HepG2 (cell line): Measurements from ENCODE around the gene PCYT2. TPM values are rescaled to one million over a fixed set of nuclear protein-coding genes. Genes with fewer than 3 reads are reported as not detected.
A peak's percentile ranks its signal among the peaks of the same experiment; 100 is the strongest.

ENCODE experiments used
- BRCA1 ChIP-seq: sonication (generic); formaldehyde crosslinking; IDR thresholded peaks from 2 replicates; pipeline ENCODE4 v1.4.0; 2020; ENCODE audit warnings: missing genetic modification reagents
- DMAP1 ChIP-seq: IDR thresholded peaks from 2 replicates; pipeline ENCODE4 v1.6.1; 2016
- EEA1 ChIP-seq: sonication (generic); formaldehyde crosslinking; IDR thresholded peaks from 2 replicates; pipeline ENCODE4 v1.5.1; 2020; ENCODE audit warnings: mild to moderate bottlenecking, missing genetic modification reagents, borderline replicate concordance
- KLF6 ChIP-seq: IDR thresholded peaks from 2 replicates; pipeline ENCODE4 v1.8.0; 2016; ENCODE audit warnings: missing biosample characterization, missing genetic modification reagents
- MAFF ChIP-seq: IDR thresholded peaks from 2 replicates; pipeline ENCODE4 v1.6.1; 2011; ENCODE audit warnings: low read depth, low read length, improper control_type of control experiment
- NFATC3 ChIP-seq: sonication (generic); formaldehyde crosslinking; IDR thresholded peaks from 2 replicates; pipeline ENCODE4 v1.5.1; 2020; ENCODE audit warnings: mild to moderate bottlenecking, missing genetic modification reagents
- PAX8 ChIP-seq: sonication (generic); formaldehyde crosslinking; IDR thresholded peaks from 2 replicates; pipeline ENCODE4 v1.8.0; 2022; ENCODE audit warnings: mild to moderate bottlenecking, missing genetic modification reagents, borderline replicate concordance
- POLR2A ChIP-seq, 2 experiments: IDR thresholded peaks; 2 replicates each; pipeline ENCODE4 v1.6.1; 2011; ENCODE audit warnings: low read depth in 2 of 2, low read length in 2 of 2, mild to moderate bottlenecking in 1 of 2, moderate library complexity in 1 of 2; ENCODE audit not compliant: insufficient read depth in 1 of 2
- SAP130 ChIP-seq: IDR thresholded peaks from 2 replicates; pipeline ENCODE4 v1.6.1; 2016; ENCODE audit warnings: low read depth
- TAF1 ChIP-seq: sonication (generic); formaldehyde crosslinking; IDR thresholded peaks from 2 replicates; pipeline ENCODE4 v1.4.0; 2020; ENCODE audit warnings: missing genetic modification reagents
- ZFX ChIP-seq: sonication (generic); formaldehyde crosslinking; IDR thresholded peaks from 2 replicates; pipeline ENCODE4 v1.4.0; 2020; ENCODE audit warnings: mild to moderate bottlenecking, low read depth, missing genetic modification reagents, moderate library complexity
- ZNF143 ChIP-seq: sonication (generic); formaldehyde crosslinking; IDR thresholded peaks from 2 replicates; pipeline ENCODE4 v1.4.0; 2020; ENCODE audit warnings: missing genetic modification reagents
- ZNF263 ChIP-seq: sonication (generic); formaldehyde crosslinking; IDR thresholded peaks from 2 replicates; pipeline ENCODE4 v1.4.0; 2020; ENCODE audit warnings: missing genetic modification reagents
- ZNF44 ChIP-seq: sonication (generic); formaldehyde crosslinking; IDR thresholded peaks from 2 replicates; pipeline ENCODE4 v1.5.1; 2020; ENCODE audit warnings: mild to moderate bottlenecking, missing genetic modification reagents
- ZNF468 ChIP-seq: sonication (generic); formaldehyde crosslinking; IDR thresholded peaks from 2 replicates; pipeline ENCODE4 v1.8.0; 2022; ENCODE audit warnings: mild to moderate bottlenecking, moderate library complexity, missing genetic modification reagents
- ZNF629 ChIP-seq: sonication (generic); formaldehyde crosslinking; conservative IDR thresholded peaks from 2 replicates; pipeline ENCODE4 v1.5.0; 2020; ENCODE audit warnings: missing genetic modification reagents
- ZNF652 ChIP-seq: IDR thresholded peaks from 2 replicates; pipeline ENCODE4 v1.6.1; 2016; ENCODE audit warnings: low read depth, borderline replicate concordance
- ZNF788 ChIP-seq: sonication (generic); formaldehyde crosslinking; IDR thresholded peaks from 2 replicates; pipeline ENCODE4 v1.5.0; 2020; ENCODE audit warnings: mild to moderate bottlenecking, missing genetic modification reagents, borderline replicate concordance
- polyA plus RNA-seq, 8 experiments: library from polyadenylated mRNA; depleted of rRNA in 3 of 8; stranded (reverse) in 7 of 8; unstranded in 1 of 8; fragments of >200 nt; fragmentation: Illumina TruSeq in 4 of 8; extraction: Trizol in 4 of 8; gene quantifications; 2 replicates each; pipeline versions ENCODE4 v1.2.1 to v1.2.3, GENCODE V29; 2011 to 2016; ENCODE audit warnings: low read depth in 4 of 8, missing spikeins in 1 of 8, mixed read lengths in 1 of 8; ENCODE audit not compliant: insufficient read depth in 1 of 8
- total RNA-seq, 5 experiments: library from RNA; depleted of rRNA; stranded (reverse); fragments of >200 nt; fragmentation: Illumina TruSeq; extraction: Trizol; gene quantifications; 2 replicates each; pipeline ENCODE4 v1.2.3, GENCODE V29; 2016; ENCODE audit warnings: low read depth in 1 of 5
- TF ChIP-seq, protein P1 (sequence below): IDR thresholded peaks from 2 replicates; pipeline ENCODE4 v1.6.1; 2016; ENCODE audit warnings: low read depth, missing genetic modification reagents, missing compliant biosample characterization
- TF ChIP-seq, protein P2 (sequence below): sonication (generic); formaldehyde crosslinking; IDR thresholded peaks from 2 replicates; pipeline ENCODE4 v1.4.0; 2020; ENCODE audit warnings: missing genetic modification reagents
- TF ChIP-seq, protein P3 (sequence below): sonication (generic); formaldehyde crosslinking; IDR thresholded peaks from 2 replicates; pipeline ENCODE4 v1.4.0; 2020; ENCODE audit warnings: mild to moderate bottlenecking, missing genetic modification reagents
- TF ChIP-seq, protein P4 (sequence below): sonication (generic); formaldehyde crosslinking; IDR thresholded peaks from 2 replicates; pipeline ENCODE4 v1.4.0; 2020; ENCODE audit warnings: mild to moderate bottlenecking, low read depth, missing genetic modification reagents
- TF ChIP-seq, protein P5 (sequence below): sonication (generic); formaldehyde crosslinking; IDR thresholded peaks from 2 replicates; pipeline ENCODE4 v1.4.0; 2020; ENCODE audit warnings: missing genetic modification reagents

Gene PCYT2
- total and polyA plus RNA-seq, 2 of the 13 experiments (the other 11 are each of a cell fraction or from before 2014, with no cell fraction given), result 147 to 297 TPM

DNA sequence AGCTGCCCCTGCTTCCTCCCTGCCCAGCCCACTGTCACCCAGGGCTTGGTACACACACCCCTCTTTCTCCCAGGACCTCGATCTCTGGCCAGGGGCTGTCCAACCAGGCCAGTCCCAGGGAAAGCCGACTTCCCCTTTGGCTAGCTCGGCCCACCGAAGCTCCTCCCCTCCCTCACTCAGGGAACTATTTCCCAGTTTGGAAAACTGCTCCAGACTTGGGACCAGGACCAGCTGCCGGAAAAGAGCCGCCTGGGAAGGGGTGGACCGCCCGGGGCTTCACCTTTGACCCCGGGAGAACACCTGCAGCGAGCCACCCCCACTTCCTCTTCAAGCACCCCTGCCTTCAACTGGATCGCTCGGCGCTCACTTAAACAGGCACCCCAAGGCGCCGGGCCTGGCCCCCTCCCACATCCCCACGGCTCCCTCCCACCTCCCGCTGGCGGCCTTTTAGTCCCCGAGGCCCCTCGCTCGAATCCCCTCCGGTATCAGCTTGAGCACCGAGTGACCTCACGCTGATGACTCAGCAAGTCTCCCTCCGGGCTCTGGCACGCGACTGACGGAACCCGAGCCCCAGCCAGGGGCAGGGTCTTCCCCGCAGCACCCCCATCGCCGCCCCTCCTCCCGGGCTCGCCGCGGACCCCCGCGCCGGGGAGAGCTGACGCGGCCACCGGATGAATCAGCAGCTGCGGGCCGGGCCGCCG is 15.4 kb upstream of the PCYT2 start (continued):
- TF ChIP-seq, protein P1, sequence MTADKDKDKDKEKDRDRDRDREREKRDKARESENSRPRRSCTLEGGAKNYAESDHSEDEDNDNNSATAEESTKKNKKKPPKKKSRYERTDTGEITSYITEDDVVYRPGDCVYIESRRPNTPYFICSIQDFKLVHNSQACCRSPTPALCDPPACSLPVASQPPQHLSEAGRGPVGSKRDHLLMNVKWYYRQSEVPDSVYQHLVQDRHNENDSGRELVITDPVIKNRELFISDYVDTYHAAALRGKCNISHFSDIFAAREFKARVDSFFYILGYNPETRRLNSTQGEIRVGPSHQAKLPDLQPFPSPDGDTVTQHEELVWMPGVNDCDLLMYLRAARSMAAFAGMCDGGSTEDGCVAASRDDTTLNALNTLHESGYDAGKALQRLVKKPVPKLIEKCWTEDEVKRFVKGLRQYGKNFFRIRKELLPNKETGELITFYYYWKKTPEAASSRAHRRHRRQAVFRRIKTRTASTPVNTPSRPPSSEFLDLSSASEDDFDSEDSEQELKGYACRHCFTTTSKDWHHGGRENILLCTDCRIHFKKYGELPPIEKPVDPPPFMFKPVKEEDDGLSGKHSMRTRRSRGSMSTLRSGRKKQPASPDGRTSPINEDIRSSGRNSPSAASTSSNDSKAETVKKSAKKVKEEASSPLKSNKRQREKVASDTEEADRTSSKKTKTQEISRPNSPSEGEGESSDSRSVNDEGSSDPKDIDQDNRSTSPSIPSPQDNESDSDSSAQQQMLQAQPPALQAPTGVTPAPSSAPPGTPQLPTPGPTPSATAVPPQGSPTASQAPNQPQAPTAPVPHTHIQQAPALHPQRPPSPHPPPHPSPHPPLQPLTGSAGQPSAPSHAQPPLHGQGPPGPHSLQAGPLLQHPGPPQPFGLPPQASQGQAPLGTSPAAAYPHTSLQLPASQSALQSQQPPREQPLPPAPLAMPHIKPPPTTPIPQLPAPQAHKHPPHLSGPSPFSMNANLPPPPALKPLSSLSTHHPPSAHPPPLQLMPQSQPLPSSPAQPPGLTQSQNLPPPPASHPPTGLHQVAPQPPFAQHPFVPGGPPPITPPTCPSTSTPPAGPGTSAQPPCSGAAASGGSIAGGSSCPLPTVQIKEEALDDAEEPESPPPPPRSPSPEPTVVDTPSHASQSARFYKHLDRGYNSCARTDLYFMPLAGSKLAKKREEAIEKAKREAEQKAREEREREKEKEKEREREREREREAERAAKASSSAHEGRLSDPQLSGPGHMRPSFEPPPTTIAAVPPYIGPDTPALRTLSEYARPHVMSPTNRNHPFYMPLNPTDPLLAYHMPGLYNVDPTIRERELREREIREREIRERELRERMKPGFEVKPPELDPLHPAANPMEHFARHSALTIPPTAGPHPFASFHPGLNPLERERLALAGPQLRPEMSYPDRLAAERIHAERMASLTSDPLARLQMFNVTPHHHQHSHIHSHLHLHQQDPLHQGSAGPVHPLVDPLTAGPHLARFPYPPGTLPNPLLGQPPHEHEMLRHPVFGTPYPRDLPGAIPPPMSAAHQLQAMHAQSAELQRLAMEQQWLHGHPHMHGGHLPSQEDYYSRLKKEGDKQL (CRISPR knock-in tag), result no peak
- TF ChIP-seq POLR2A (IDR thresholded peaks at IDR 0.05; ENCODE audit: insufficient read depth in 1 of 2, low read depth in 2 of 2, low read length in 2 of 2) (peak in 1 of 2 experiments; percentile 72; a peak in 2 of 4 replicates), EEA1 (CRISPR knock-in tag) (0 out of 2 replicates have a peak, but pooled peaks have one; percentile 37), NFATC3 (CRISPR knock-in tag) (peak; percentile 29; the same call in 1 of the 2 replicates), TAF1 (CRISPR knock-in tag) (peak; percentile 49; the same call in 1 of the 2 replicates), ZFX (CRISPR knock-in tag) (peak; percentile 65), ZNF263 (CRISPR knock-in tag) (no peak), ZNF143 (CRISPR knock-in tag) (peak; percentile 59), ZNF468 (CRISPR knock-in tag) (no peak), SAP130 (CRISPR knock-in tag) (peak; percentile 97), ZNF44 (CRISPR knock-in tag) (peak; percentile 75; the same call in 1 of the 2 replicates), KLF6 (CRISPR knock-in tag) (no peak), ZNF629 (no peak), DMAP1 (CRISPR knock-in tag) (peak; percentile 46; the same call in 1 of the 2 replicates), ZNF652 (CRISPR knock-in tag) (no peak), ZNF788 (CRISPR knock-in tag) (peak; percentile 93; the same call in 1 of the 2 replicates), PAX8 (no peak), BRCA1 (CRISPR knock-in tag) (0 out of 2 replicates have a peak, but pooled peaks have one; percentile 47), MAFF (peak; percentile 94)
- TF ChIP-seq, protein P2, sequence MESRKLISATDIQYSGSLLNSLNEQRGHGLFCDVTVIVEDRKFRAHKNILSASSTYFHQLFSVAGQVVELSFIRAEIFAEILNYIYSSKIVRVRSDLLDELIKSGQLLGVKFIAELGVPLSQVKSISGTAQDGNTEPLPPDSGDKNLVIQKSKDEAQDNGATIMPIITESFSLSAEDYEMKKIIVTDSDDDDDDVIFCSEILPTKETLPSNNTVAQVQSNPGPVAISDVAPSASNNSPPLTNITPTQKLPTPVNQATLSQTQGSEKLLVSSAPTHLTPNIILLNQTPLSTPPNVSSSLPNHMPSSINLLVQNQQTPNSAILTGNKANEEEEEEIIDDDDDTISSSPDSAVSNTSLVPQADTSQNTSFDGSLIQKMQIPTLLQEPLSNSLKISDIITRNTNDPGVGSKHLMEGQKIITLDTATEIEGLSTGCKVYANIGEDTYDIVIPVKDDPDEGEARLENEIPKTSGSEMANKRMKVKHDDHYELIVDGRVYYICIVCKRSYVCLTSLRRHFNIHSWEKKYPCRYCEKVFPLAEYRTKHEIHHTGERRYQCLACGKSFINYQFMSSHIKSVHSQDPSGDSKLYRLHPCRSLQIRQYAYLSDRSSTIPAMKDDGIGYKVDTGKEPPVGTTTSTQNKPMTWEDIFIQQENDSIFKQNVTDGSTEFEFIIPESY (CRISPR knock-in tag), result no peak
- TF ChIP-seq, protein P3, sequence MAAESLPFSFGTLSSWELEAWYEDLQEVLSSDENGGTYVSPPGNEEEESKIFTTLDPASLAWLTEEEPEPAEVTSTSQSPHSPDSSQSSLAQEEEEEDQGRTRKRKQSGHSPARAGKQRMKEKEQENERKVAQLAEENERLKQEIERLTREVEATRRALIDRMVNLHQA (CRISPR knock-in tag), result no peak
- TF ChIP-seq, protein P4, sequence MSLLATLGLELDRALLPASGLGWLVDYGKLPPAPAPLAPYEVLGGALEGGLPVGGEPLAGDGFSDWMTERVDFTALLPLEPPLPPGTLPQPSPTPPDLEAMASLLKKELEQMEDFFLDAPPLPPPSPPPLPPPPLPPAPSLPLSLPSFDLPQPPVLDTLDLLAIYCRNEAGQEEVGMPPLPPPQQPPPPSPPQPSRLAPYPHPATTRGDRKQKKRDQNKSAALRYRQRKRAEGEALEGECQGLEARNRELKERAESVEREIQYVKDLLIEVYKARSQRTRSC (CRISPR knock-in tag), result no peak
- TF ChIP-seq, protein P5, sequence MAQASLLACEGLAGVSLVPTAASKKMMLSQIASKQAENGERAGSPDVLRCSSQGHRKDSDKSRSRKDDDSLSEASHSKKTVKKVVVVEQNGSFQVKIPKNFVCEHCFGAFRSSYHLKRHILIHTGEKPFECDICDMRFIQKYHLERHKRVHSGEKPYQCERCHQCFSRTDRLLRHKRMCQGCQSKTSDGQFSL (CRISPR knock-in tag), result 0 out of 2 replicates have a peak, but pooled peaks have one; percentile 27
